ENCODE results near the gene ADAMTSL2.

Gene ADAMTSL2

GRCh38 chr9:133493428-133493827 is 41.1 kb upstream of the ADAMTSL2 start:
- no peak for TF ChIP-seq FOXM1 (IDR thresholded peaks at IDR 0.05; ENCODE audit: borderline replicate concordance, low read depth)
- TF ChIP-seq EP300 (IDR thresholded peaks at IDR 0.05; ENCODE audit: borderline replicate concordance) = no peak
- TF ChIP-seq REST (IDR thresholded peaks at IDR 0.05; ENCODE audit: low read depth) = no peak
- no peak for TF ChIP-seq YY1 (IDR thresholded peaks at IDR 0.05; ENCODE audit: low read depth)
- no peak for TF ChIP-seq TCF12 (IDR thresholded peaks at IDR 0.05; ENCODE audit: low read depth)
- no peak for TF ChIP-seq NFIC (IDR thresholded peaks at IDR 0.05)
- no peak for TF ChIP-seq TAF1 (IDR thresholded peaks at IDR 0.05; ENCODE audit: low read depth)
- TF ChIP-seq CREB1 (IDR thresholded peaks at IDR 0.05; ENCODE audit: low read depth) = no peak
- no peak for TF ChIP-seq RAD21 (IDR thresholded peaks at IDR 0.05; ENCODE audit: low read depth)
- TF ChIP-seq TEAD4 (IDR thresholded peaks at IDR 0.05) = no peak
- no peak for TF ChIP-seq ZBTB7A (IDR thresholded peaks at IDR 0.05; ENCODE audit: low read depth)
- no peak for TF ChIP-seq USF1 (IDR thresholded peaks at IDR 0.05)
- no peak for TF ChIP-seq CEBPB (IDR thresholded peaks at IDR 0.05)
- TF ChIP-seq MAX (IDR thresholded peaks at IDR 0.05) = no peak

- no peak for TF ChIP-seq FOXM1 (IDR thresholded peaks at IDR 0.05; ENCODE audit: borderline replicate concordance, low read depth)
- no peak for TF ChIP-seq ZBTB7A (IDR thresholded peaks at IDR 0.05; ENCODE audit: low read depth)
- no peak for TF ChIP-seq NFIC (IDR thresholded peaks at IDR 0.05)
- no peak for TF ChIP-seq EP300 (IDR thresholded peaks at IDR 0.05; ENCODE audit: borderline replicate concordance)
- no peak for TF ChIP-seq CREB1 (IDR thresholded peaks at IDR 0.05; ENCODE audit: low read depth)
- no peak for TF ChIP-seq TCF12 (IDR thresholded peaks at IDR 0.05; ENCODE audit: low read depth)
These were observed 40.5 kb upstream of the ADAMTSL2 start for GRCh38 chr9:133493845-133494540.

- TF ChIP-seq TCF12 (IDR thresholded peaks at IDR 0.05; ENCODE audit: low read depth) (no peak), CEBPB (IDR thresholded peaks at IDR 0.05) (no peak), TAF1 (IDR thresholded peaks at IDR 0.05; ENCODE audit: low read depth) (no peak)
These were observed 39.7 kb upstream of the ADAMTSL2 start for GRCh38 chr9:133494636-133495326.

- TF ChIP-seq RAD21 (IDR thresholded peaks at IDR 0.05; ENCODE audit: low read depth) (no peak), EP300 (IDR thresholded peaks at IDR 0.05; ENCODE audit: borderline replicate concordance) (no peak), EGR1 (IDR thresholded peaks at IDR 0.05) (no peak), ZBTB7A (IDR thresholded peaks at IDR 0.05; ENCODE audit: low read depth) (no peak), YY1 (IDR thresholded peaks at IDR 0.05; ENCODE audit: low read depth) (no peak), REST (IDR thresholded peaks at IDR 0.05; ENCODE audit: low read depth) (no peak), TAF1 (IDR thresholded peaks at IDR 0.05; ENCODE audit: low read depth) (no peak), MAX (IDR thresholded peaks at IDR 0.05) (no peak), CEBPB (IDR thresholded peaks at IDR 0.05) (no peak), TEAD4 (IDR thresholded peaks at IDR 0.05) (no peak), FOXM1 (IDR thresholded peaks at IDR 0.05; ENCODE audit: borderline replicate concordance, low read depth) (no peak), NFIC (IDR thresholded peaks at IDR 0.05) (no peak), TCF12 (IDR thresholded peaks at IDR 0.05; ENCODE audit: low read depth) (no peak), USF1 (IDR thresholded peaks at IDR 0.05) (no peak), CREB1 (IDR thresholded peaks at IDR 0.05; ENCODE audit: low read depth) (no peak)
These were observed 38.9 kb upstream of the ADAMTSL2 start for GRCh38 chr9:133495327-133496293.
